Measurements from ENCODE around the gene ST8SIA2. TPM values are rescaled to one million over a fixed set of nuclear protein-coding genes. Genes with fewer than 3 reads are reported as not detected.

Gene ST8SIA2
- total RNA-seq, 1 donor from 2014 or later, result not detected

DNA sequence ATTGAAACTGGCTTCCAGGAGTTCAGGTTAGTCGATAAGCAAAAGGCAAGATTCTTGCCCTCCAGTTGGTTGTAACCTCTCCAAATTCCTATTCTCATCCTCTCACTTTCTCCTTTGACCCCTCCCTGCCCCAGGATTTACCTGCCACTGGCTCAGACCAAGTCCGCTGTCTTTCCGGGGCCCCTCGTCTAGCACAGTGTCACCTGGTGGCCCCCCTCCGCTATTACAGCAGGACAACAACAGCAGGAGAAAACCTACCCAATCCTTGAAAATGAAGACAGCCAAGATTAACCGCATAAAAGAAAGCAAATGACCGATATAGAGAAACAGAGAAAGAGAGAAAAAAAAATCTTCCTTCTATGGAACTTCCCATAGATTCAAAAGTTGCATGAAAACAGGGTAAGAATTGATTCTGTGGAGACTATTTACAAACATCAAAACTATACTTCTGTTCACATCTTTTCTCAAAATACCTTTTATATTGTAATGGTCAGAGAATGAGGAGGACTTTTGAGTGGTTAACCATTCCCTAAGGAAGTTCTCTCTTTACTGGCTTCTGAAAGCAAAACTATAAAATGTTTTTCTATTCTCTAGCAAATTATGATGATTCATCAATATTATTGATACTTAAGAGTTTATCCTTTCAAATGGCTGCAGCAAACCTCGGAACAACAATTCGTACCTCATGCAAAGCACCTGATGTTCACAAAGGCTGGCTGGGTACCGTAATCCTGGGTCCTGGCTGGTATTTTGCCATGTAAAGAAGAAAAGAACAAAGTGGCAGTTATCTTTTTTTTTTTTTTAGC, 10.0 kb upstream of the ST8SIA2 start:
- Mint-ChIP-seq H3K27me3 (peaks cover 31% of the 10 kb centered on the region), H3K4me3 (no peak overlapping the region), H3K27ac (no peak overlapping the region), H3K9me3 (no peaks in the 10 kb centered on the region), H3K4me1 (no peaks in the 10 kb centered on the region), H3K36me3 (ENCODE audit: low read depth) (no peaks in the 10 kb centered on the region)
- peak; percentile 74 for DNase-seq
- intact Hi-C loops (cut with micrococcal nuclease), result no loop called here

DNA sequence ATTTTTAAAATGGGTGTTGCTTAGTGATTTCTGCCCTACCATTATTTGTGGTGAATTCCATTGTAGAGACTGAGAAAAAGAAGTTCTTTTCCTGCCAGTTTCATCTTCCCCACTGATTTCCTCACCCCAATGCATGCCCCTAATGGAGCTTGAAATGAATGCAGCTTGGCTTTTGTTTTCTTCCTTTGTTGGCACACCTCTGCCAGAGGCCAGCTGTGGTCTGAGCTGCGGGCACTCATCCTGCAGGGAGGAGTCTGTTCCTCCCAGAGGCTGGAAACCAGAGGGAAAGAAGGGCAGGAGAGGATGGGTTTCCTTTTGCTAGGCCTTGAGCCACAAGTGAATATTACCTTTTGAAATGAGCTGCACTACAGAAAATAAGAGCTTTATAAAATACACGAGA, 9.3 kb upstream of the ST8SIA2 start:
- no peaks in the 10 kb centered on the region for H3K9me3 Mint-ChIP-seq
- DNase-seq, result no peak
- intact Hi-C loops (cut with micrococcal nuclease), result no loop called here
- H3K4me3 Mint-ChIP-seq, result no peak overlapping the region
- H3K4me1 Mint-ChIP-seq, result no peaks in the 10 kb centered on the region
- no peaks in the 10 kb centered on the region for H3K36me3 Mint-ChIP-seq (ENCODE audit: low read depth)
- H3K27ac Mint-ChIP-seq, result no peak overlapping the region
- peaks cover 30% of the 10 kb centered on the region for H3K27me3 Mint-ChIP-seq

DNA sequence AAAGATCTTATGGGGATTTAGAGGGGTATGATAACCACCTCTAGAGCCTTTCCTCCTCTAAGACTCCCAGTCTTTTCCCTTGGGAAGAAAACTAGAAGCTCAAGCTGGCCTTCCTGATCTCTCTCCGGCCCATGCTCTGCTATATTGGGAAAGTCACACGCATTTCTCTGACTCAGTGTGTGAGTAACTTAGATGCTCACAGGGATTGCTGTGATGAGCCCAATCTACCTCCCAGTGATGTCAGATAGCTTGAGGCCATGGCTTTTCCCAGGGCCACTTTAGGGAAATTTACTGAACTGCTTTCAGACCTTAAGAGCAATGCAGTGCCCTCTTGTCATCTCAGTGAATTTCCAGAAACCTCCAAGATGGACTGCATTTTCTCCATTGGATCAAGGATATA, 8.6 kb upstream of the ST8SIA2 start:
- Mint-ChIP-seq H3K36me3 (ENCODE audit: low read depth) (no peaks in the 10 kb centered on the region), H3K9me3 (no peaks in the 10 kb centered on the region), H3K4me1 (no peaks in the 10 kb centered on the region), H3K27me3 (peaks cover 31% of the 10 kb centered on the region), H3K27ac (no peak overlapping the region), H3K4me3 (no peak overlapping the region)
- intact Hi-C loops (cut with micrococcal nuclease), result no loop called here
- no peak for DNase-seq

DNA sequence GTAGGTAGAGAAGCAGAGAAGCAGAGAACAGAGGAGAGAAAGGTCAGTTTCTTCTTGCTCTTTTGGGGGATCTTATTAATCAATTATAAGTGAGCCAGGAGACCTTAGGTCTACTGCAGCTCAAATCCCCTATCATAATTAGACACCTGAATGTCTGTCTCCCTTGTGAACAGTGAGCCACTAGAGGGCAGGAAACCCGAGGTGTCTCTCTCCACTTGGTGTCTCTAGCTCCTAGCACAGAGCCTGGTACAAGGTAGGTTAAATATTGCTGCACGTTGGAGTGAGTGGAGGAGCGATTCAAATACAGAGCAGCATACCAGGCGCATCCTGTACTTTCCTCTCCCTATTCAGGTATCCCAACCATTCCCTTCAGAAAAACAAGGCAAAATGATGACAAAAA, 2.0 kb upstream of the ST8SIA2 start:
- peak; percentile 61 for DNase-seq
- Mint-ChIP-seq H3K27me3 (peaks cover 56% of the 10 kb centered on the region), H3K9me3 (no peaks in the 10 kb centered on the region), H3K4me3 (no peak overlapping the region), H3K27ac (no peak overlapping the region), H3K36me3 (ENCODE audit: low read depth) (no peaks in the 10 kb centered on the region), H3K4me1 (peaks cover 2% of the 10 kb centered on the region)
- intact Hi-C loops (cut with micrococcal nuclease), result loop anchor here (10.0 kb wide), 1 partner anchor 323 kb away; no protein-coding TSS in a partner anchor

DNA sequence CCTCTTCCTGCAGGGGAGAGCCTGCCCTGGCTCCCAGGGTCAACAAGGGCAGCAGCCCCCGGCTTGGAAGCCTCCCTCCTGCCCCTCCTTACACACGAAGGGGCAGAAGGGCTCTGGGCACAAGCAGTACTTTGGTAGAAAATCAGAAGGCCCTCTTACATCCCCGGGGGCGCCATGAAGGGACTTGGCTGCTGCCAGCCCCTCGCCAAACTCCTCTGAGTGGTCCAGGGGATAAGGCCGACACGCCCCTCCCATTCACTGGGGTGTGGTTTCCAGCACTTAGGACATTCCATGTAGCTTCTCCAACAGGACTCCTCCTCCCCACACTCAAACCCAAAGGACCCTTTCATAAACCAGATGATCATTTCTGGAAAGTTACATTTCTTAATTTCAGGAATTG, 1.2 kb upstream of the ST8SIA2 start:
- DNase-seq, result no peak
- no peaks in the 10 kb centered on the region for H3K36me3 Mint-ChIP-seq (ENCODE audit: low read depth)
- no peaks in the 10 kb centered on the region for H3K9me3 Mint-ChIP-seq
- peaks cover 2% of the 10 kb centered on the region for H3K4me1 Mint-ChIP-seq
- H3K4me3 Mint-ChIP-seq, result no peak overlapping the region
- no peak overlapping the region for H3K27ac Mint-ChIP-seq
- intact Hi-C loops (cut with micrococcal nuclease), result loop anchor here (10.0 kb wide), 1 partner anchor 322 kb away; no protein-coding TSS in a partner anchor
- H3K27me3 Mint-ChIP-seq, result peaks cover 56% of the 10 kb centered on the region

DNA sequence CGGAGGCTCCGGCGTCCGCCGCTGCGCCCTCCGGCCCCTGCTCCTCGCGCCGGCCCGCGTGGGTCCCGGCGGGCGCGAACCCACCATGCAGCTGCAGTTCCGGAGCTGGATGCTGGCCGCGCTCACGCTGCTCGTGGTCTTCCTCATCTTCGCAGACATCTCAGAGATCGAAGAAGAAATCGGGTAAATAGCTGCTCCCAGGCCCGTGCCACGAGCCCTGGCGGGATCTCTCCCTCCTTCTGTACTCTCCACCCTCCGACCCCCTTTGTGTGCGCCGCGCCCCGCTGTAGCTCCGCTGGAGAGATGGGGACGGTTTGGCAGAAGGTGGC, 263 bp downstream of the ST8SIA2 start:
- peaks cover 57% of the 10 kb centered on the region for H3K27me3 Mint-ChIP-seq
- intact Hi-C loops (cut with micrococcal nuclease), result loop anchor here (10.0 kb wide), 1 partner anchor 321 kb away; no protein-coding TSS in a partner anchor
- peaks cover 2% of the 10 kb centered on the region for H3K4me1 Mint-ChIP-seq
- DNase-seq, result no peak
- H3K36me3 Mint-ChIP-seq (ENCODE audit: low read depth), result no peaks in the 10 kb centered on the region
- no peak overlapping the region for H3K27ac Mint-ChIP-seq
- H3K4me3 Mint-ChIP-seq, result peak overlapping the region; percentile 19
- no peaks in the 10 kb centered on the region for H3K9me3 Mint-ChIP-seq

DNA sequence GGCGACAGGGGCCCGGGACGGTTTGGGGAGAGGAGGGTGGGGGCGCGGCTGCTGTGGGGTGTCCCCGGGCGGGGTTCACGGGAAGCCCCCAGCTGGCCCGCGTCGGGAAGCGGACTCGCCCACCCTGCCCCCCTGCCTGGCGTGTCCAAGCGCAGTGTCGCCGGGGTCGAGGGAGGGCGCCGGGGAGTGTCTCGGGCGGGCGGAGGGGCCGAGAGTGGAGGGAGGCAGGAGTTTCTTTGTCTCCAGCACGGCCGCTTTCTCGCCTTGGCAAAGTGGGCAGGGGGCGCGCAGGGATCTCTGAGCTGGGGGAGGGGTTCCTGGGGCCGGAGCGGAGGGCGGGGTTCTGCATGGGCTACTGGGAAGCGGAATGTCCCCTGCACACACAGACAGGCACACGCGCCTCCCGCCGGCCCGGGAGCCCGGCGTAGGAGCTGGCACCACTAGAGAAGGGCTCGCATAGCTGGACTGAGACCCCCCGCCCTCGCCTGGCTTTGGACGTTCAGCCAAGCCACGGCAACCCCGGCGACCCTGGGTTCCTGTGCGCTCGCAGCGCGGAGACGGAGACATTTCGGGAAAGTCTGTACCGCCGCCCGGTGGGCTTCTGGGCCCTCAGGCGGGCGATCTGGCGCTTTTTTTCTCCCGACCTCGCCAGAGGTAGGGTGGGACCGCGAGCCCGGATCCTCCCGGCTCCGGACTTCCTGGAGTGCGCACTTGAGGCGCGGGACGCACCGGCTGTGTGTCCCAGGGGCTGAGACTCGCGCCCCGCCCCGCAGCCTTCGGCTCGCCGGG, 822 bp downstream of the ST8SIA2 start:
- peaks cover 2% of the 10 kb centered on the region for H3K4me1 Mint-ChIP-seq
- no peaks in the 10 kb centered on the region for H3K36me3 Mint-ChIP-seq (ENCODE audit: low read depth)
- intact Hi-C loops (cut with micrococcal nuclease), result loop anchor here (10.0 kb wide), 1 partner anchor 320 kb away; no protein-coding TSS in a partner anchor
- H3K27ac Mint-ChIP-seq, result no peak overlapping the region
- peaks cover 57% of the 10 kb centered on the region for H3K27me3 Mint-ChIP-seq
- no peak for DNase-seq
- no peak overlapping the region for H3K4me3 Mint-ChIP-seq
- H3K9me3 Mint-ChIP-seq, result no peaks in the 10 kb centered on the region

DNA sequence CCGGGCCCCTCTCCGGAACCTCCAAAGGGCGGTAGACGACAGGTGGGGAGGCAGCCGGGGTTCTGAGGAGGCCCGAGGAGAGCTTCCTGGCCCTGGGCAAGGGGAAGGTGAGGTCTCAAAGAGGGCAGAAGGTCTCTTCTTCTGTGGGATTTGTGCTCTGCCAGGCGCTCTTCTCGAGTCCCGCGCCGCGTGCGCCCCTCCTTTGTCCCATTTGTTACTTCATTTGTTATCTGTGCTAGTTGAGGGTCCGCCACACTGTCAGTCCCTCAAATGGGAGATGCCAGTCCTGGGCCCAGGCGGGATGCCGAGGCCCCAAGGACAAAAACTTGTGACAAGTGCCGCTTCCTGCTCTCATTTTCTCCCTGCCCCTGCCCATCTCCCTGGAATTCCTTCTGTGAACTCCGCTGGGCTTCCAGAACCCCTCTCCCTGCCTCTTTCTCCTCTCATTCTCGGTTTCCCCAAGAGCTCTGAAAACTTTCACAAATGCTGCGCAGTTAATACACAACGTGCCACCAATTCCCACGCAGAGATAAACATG, 1.5 kb downstream of the ST8SIA2 start:
- Mint-ChIP-seq H3K27me3 (peaks cover 54% of the 10 kb centered on the region), H3K4me3 (no peak overlapping the region), H3K27ac (no peak overlapping the region), H3K4me1 (peaks cover 2% of the 10 kb centered on the region), H3K36me3 (ENCODE audit: low read depth) (no peaks in the 10 kb centered on the region), H3K9me3 (no peaks in the 10 kb centered on the region)
- DNase-seq, result no peak
- intact Hi-C loops (cut with micrococcal nuclease), result loop anchor here (10.0 kb wide), 1 partner anchor 320 kb away; no protein-coding TSS in a partner anchor

DNA sequence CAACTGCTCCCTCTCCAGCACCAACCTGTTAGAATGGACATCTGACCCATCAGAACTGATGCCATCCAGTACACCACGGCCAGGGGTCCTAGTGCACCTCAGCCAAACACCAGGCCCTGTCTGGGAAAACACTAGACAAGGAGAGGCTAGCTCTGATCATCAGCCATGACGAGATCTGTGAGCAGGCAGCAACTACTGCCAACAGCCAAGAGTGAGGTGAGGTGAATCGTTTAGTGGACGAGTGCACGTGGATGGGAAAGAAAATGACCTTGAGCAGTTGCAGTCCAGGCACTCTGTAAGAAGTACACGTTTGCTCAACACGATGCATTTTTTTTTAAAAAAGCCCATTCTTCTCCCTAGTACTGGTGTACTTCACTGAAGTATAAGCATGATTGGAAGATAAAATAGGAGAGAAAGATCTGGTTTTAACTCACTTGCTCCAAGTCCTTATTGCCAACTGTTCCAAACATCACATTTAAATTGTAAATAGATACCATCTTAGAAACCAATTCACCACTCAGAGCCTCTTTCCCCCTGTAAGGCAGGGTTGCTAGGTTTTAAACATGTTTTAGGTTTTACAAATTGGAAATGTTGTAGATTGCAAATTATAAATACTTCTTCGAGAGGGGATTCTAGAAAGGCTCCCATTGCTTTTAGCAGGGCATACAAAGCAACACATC, 5.7 kb downstream of the ST8SIA2 start:
- no peaks in the 10 kb centered on the region for H3K9me3 Mint-ChIP-seq

DNA sequence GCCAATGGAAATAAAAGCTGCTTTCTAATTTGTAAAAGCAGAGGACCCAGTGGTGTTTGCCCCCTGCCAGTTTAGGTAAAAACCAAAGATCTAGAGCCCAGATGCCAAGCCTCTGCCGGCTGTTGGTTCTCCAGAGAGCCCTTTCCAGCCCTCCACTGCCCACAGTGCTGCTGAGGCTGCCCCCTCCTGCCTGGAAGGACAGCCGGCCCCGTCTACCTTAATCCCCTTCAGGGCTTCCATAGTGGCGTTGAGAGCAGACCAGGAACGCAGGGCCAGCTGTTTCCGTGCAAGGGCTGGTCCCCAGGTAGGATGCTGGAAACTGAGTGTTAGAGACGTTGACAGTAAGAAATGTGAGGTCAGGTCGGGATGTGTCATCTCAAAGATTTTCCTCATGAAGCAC, 6.9 kb downstream of the ST8SIA2 start:
- no peaks in the 10 kb centered on the region for H3K9me3 Mint-ChIP-seq
- no peak for DNase-seq
- intact Hi-C loops (cut with micrococcal nuclease), result no loop called here

More for the DNA sequence above, 5.7 kb downstream of the ST8SIA2 start:
- Mint-ChIP-seq H3K36me3 (ENCODE audit: low read depth) (no peaks in the 10 kb centered on the region), H3K4me1 (peaks cover 2% of the 10 kb centered on the region), H3K27me3 (peaks cover 23% of the 10 kb centered on the region), H3K4me3 (no peak overlapping the region), H3K27ac (no peak overlapping the region)
- intact Hi-C loops (cut with micrococcal nuclease), result loop anchor here (10.0 kb wide), 1 partner anchor 315 kb away; no protein-coding TSS in a partner anchor
- no peak for DNase-seq

DNA sequence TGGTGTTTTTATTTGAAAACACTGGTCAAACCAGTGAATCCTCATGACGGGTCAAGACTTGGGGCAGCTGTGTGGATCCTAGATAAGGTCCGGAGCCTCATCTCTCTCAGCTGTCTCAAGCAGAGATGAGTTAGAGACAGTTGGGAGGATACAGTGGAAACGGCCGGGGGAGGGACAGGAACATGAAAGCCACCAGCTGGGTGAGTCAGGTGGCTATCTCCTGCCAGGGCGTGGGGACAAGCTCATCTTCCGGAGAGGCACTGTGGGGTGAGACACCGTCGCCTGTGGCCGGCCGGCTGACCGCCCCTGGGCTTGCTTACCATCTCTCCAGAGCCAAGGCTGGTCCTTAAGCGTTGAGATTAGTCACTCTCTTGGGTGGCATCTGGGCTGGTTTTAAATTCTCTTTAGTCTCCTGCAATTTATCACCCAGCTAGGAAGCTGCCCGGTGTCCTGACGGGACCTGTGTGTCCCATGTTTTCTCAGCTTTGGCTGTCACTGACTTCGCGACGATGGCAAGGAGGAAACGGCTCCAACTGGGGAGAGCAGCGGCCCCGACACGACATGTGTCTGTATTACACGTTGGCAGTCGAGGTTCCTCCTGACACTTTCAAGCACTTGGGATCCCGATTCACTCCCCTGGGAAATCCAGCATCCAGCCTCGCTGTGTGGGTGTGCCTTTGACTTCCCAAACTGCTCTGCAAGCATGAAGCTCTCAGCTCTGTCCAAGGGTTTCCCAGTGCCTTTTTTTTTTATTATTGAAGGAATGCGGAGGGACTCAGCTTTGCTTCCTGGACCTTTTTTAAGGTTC, 7.5 kb downstream of the ST8SIA2 start:
- H3K4me1 Mint-ChIP-seq, result no peaks in the 10 kb centered on the region
- intact Hi-C loops (cut with micrococcal nuclease), result no loop called here
- DNase-seq, result no peak
- peaks cover 9% of the 10 kb centered on the region for H3K27me3 Mint-ChIP-seq
- H3K9me3 Mint-ChIP-seq, result no peaks in the 10 kb centered on the region
- H3K36me3 Mint-ChIP-seq (ENCODE audit: low read depth), result no peaks in the 10 kb centered on the region
- H3K27ac Mint-ChIP-seq, result no peak overlapping the region
- no peak overlapping the region for H3K4me3 Mint-ChIP-seq

More for the DNA sequence above, 6.9 kb downstream of the ST8SIA2 start:
- Mint-ChIP-seq H3K4me3 (no peak overlapping the region), H3K4me1 (no peaks in the 10 kb centered on the region), H3K36me3 (ENCODE audit: low read depth) (no peaks in the 10 kb centered on the region), H3K27me3 (peaks cover 15% of the 10 kb centered on the region), H3K27ac (no peak overlapping the region)

DNA sequence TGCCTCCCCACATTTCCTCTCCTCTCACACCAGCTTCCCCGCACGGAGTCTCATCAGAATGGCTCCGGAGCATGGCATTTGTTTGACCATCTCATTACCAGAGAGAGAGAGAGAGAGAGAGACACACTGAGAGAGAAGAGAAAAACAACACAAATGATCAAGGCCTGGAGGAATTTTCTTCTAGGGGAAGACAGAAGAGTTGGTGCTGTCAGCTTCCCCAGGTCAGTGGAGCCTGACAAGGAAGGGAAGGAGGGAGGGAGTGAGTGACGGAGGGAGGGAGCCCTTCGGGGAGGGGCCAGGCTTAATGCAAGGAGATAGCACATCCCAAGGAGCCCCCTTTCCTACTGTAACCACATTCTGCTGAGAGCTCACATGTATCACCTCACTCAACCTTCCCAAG, 9.1 kb downstream of the ST8SIA2 start:
- no peak for DNase-seq
- intact Hi-C loops (cut with micrococcal nuclease), result no loop called here

DNA sequence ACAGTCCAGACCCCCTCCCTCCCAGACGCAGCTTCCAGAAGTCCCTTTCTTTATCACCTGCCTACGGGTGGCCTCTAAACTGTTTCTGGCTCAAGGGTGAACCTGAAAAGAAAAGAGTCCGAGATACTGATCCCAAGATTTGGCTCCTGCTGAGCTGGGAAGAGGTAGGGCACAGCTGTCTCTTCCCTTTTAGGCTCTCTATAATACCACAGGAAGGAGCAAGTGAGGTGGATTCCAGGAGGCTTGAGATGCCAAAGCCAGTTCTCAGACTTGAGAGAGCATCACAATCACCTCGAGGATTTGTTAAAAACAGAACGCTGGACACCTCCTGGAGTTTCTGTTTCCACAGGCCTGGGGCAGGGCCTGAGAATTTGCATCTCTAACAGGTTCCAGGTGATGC, 12.3 kb downstream of the ST8SIA2 start:
- Mint-ChIP-seq H3K27me3 (peaks cover 2% of the 10 kb centered on the region), H3K36me3 (ENCODE audit: low read depth) (no peaks in the 10 kb centered on the region), H3K4me1 (no peaks in the 10 kb centered on the region), H3K9me3 (no peaks in the 10 kb centered on the region), H3K27ac (no peak overlapping the region), H3K4me3 (no peak overlapping the region)
- no peak for DNase-seq
- intact Hi-C loops (cut with micrococcal nuclease), result no loop called here

More for the DNA sequence above, 9.1 kb downstream of the ST8SIA2 start:
- H3K27me3 Mint-ChIP-seq, result peaks cover 5% of the 10 kb centered on the region
- no peaks in the 10 kb centered on the region for H3K36me3 Mint-ChIP-seq (ENCODE audit: low read depth)
- H3K9me3 Mint-ChIP-seq, result no peaks in the 10 kb centered on the region
- H3K27ac Mint-ChIP-seq, result no peak overlapping the region
- no peak overlapping the region for H3K4me3 Mint-ChIP-seq
- no peaks in the 10 kb centered on the region for H3K4me1 Mint-ChIP-seq

Measured in activated CD4-positive, alpha-beta T cell treated with anti-CD3 and anti-CD28 coated beads, Interleukin-2, amount 10 ng/mL, durations not matched to agents 24 days and 14 days (primary cell).